CD4-positive, alpha-beta T cell (primary cell): ENCODE data around the gene LDLRAD4. TPM values are rescaled to one million over a fixed set of nuclear protein-coding genes. Genes with fewer than 3 reads are reported as not detected.

Source experiments
- ATAC-seq: fragments of 200-7000 bp; cut with Tn5 transposase; one replicate; pipeline ENCODE4 v1.10.0; 2022; ENCODE audit warnings: mild to moderate bottlenecking; ENCODE audit not compliant: poor library complexity
- CTCF ChIA-PET: fragments of 350-600 bp; sonication (Branson Sonifier 250); formaldehyde crosslinking; loops from one replicate; lab custom pipeline; 2021; ENCODE audit warnings: antibody characterized with exemption, inconsistent platforms; lab: Charles Lee
- POLR2A ChIA-PET: fragments of 350-600 bp; sonication (Branson Sonifier 250); formaldehyde crosslinking; loops from one replicate; lab custom pipeline; 2021; ENCODE audit warnings: antibody characterized with exemption, inconsistent platforms; lab: Charles Lee
- DNase-seq, 14 experiments: peaks; one replicate each; pipeline ENCODE4 v3.0.0-alpha.2; 2013 to 2020; ENCODE audit warnings: mixed read lengths in 2 of 14
- H3K27ac ChIP-seq, 2 donors: one replicate each; pipeline versions ENCODE4 v1.5.1 to v1.7.0; 2013; ENCODE audit warnings: low read length in 2 of 2, low read depth in 1 of 2, mild to moderate bottlenecking in 1 of 2
- H3K27me3 ChIP-seq, 2 experiments: 1 replicate in 1 of 2; 2 replicates in 1 of 2; pipeline versions ENCODE4 v1.6.1 to v1.7.0; 2013; ENCODE audit warnings: low read length in 2 of 2, control low read depth in 1 of 2, mild to moderate bottlenecking in 1 of 2, moderate library complexity in 1 of 2; ENCODE audit not compliant: insufficient read depth in 2 of 2, control insufficient read depth in 1 of 2
- H3K36me3 ChIP-seq: one replicate; pipeline ENCODE4 v1.6.1; 2013; ENCODE audit warnings: low read length, control low read depth; ENCODE audit not compliant: insufficient read depth
- H3K4me1 ChIP-seq: one replicate; pipeline ENCODE4 v1.6.1; 2013; ENCODE audit warnings: low read length, control low read depth; ENCODE audit not compliant: insufficient read depth
- H3K4me3 ChIP-seq: one replicate; pipeline ENCODE4 v1.5.1; 2013; ENCODE audit warnings: mild to moderate bottlenecking, low read length, moderate library complexity
- H3K9me3 ChIP-seq, 2 experiments: 1 replicate in 1 of 2; 2 replicates in 1 of 2; pipeline versions ENCODE4 v1.6.1 to v1.7.0; 2013; ENCODE audit warnings: low read length in 2 of 2, mild to moderate bottlenecking in 2 of 2, control low read depth in 1 of 2, moderate library complexity in 1 of 2; ENCODE audit not compliant: control insufficient read depth in 1 of 2, insufficient read depth in 1 of 2
- H3K27ac Mint-ChIP-seq: one replicate; pipeline ENCODE4 v1.8.0; 2020; ENCODE audit warnings: mixed read lengths
- H3K27me3 Mint-ChIP-seq: one replicate; pipeline ENCODE4 v1.8.0; 2021; ENCODE audit warnings: mixed read lengths
- H3K36me3 Mint-ChIP-seq: one replicate; pipeline ENCODE4 v1.8.0; 2021; ENCODE audit warnings: low read depth, mixed read lengths
- H3K4me1 Mint-ChIP-seq: one replicate; pipeline ENCODE4 v1.8.0; 2021; ENCODE audit warnings: low read depth, mixed read lengths
- H3K4me3 Mint-ChIP-seq: one replicate; pipeline ENCODE4 v1.8.0; 2020; ENCODE audit warnings: mild to moderate bottlenecking, mixed read lengths
- H3K9me3 Mint-ChIP-seq: one replicate; pipeline ENCODE4 v1.8.0; 2020; ENCODE audit warnings: mixed read lengths
- CTCF ChIP-seq: fragments of 200-600 bp; IDR thresholded peaks from one replicate; pipeline ENCODE4 v1.8.0; 2022; ENCODE audit warnings: antibody characterized with exemption, mild to moderate bottlenecking
- intact Hi-C, 2 experiments: fragments of 100-400 bp; cut with DNase I in 1 of 2; cut with micrococcal nuclease in 1 of 2; formaldehyde crosslinking; loops; one replicate each; pipeline versions ENCODE4 v1.15.1 to v1.9.0; 2023 to 2025; cut with DNase I, micrococcal nuclease
- total RNA-seq, 174 experiments: library from RNA in 2 of 174; stranded (reverse) in 2 of 174; gene quantifications; one replicate each; pipeline ENCODE4 v1.2.3 and lab custom pipeline; 2021 to 2026

Gene LDLRAD4
- total RNA-seq, 2 experiments from 2014 or later: 51.9 to 52.7 TPM

- ChIA-PET POLR2A (no interaction called here), CTCF (no interaction called here)
- no peaks in the 10 kb centered on the region for H3K36me3 ChIP-seq
- no peaks in the 10 kb centered on the region for H3K36me3 Mint-ChIP-seq
- TF ChIP-seq CTCF: no peak
- H3K4me1 Mint-ChIP-seq: no peaks in the 10 kb centered on the region
- no peak overlapping the region for H3K27ac ChIP-seq
- H3K9me3 ChIP-seq: no peaks in the 10 kb centered on the region
- H3K9me3 Mint-ChIP-seq: no peaks in the 10 kb centered on the region
- no peaks in the 10 kb centered on the region for H3K27me3 Mint-ChIP-seq
- H3K4me1 ChIP-seq: no peaks in the 10 kb centered on the region
- DNase-seq (no peak), ATAC-seq (no peak)
- intact Hi-C loops: no loop called here
- no peaks in the 10 kb centered on the region for H3K27me3 ChIP-seq
- no peak overlapping the region for H3K4me3 Mint-ChIP-seq
- no peak overlapping the region for H3K4me3 ChIP-seq
- no peak overlapping the region for H3K27ac Mint-ChIP-seq
Measured at GRCh38 chr18:13184396-13184795, 34.2 kb upstream of the LDLRAD4 start.

DNA sequence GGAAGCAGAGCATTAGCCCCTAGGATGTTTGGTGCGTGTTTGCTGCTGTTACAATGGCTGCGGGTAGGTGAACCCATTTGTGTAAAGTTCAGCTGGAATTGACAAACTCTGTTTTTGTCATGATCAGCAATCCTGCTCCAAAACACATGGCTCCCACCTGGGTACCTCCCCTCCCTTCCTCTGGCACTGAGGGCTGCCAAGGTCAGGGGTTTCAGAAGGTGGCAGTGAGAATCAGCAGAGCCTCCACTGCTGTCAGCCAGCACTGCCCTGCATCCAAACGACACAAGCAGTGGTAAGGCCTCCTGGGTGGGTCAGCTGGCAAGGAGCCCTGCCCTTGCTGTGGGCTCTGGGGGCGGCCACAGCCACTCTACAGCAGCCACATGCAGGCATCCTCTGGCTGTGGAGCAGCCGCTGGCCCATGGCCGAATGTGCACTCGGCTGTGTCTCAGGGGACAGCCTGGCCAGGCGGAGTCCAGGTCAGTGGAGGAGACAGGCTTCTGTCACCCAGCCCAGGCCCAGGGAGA, 32.8 kb upstream of the LDLRAD4 start:
- no peak for TF ChIP-seq CTCF
- intact Hi-C loops: no loop called here
- no peaks in the 10 kb centered on the region for H3K4me1 ChIP-seq
- ChIA-PET POLR2A (no interaction called here), CTCF (no interaction called here)
- no peak overlapping the region for H3K27ac Mint-ChIP-seq
- no peaks in the 10 kb centered on the region for H3K36me3 Mint-ChIP-seq
- H3K9me3 Mint-ChIP-seq: no peaks in the 10 kb centered on the region
- ATAC-seq (no peak), DNase-seq (no peak)
- H3K27ac ChIP-seq: no peak overlapping the region
- H3K4me3 Mint-ChIP-seq: no peak overlapping the region
- H3K27me3 Mint-ChIP-seq: no peaks in the 10 kb centered on the region
- no peak overlapping the region for H3K4me3 ChIP-seq
- no peaks in the 10 kb centered on the region for H3K9me3 ChIP-seq
- no peaks in the 10 kb centered on the region for H3K27me3 ChIP-seq
- no peaks in the 10 kb centered on the region for H3K4me1 Mint-ChIP-seq
- H3K36me3 ChIP-seq: no peaks in the 10 kb centered on the region

- H3K9me3 ChIP-seq: no peaks in the 10 kb centered on the region
- Mint-ChIP-seq H3K9me3 (no peaks in the 10 kb centered on the region), H3K27me3 (no peaks in the 10 kb centered on the region), H3K4me1 (no peaks in the 10 kb centered on the region), H3K4me3 (no peak overlapping the region), H3K36me3 (no peaks in the 10 kb centered on the region), H3K27ac (no peak overlapping the region)
- ATAC-seq (no peak), DNase-seq (no peak)
- H3K27me3 ChIP-seq: no peaks in the 10 kb centered on the region
- intact Hi-C loops: no loop called here
- no peaks in the 10 kb centered on the region for H3K36me3 ChIP-seq
- POLR2A ChIA-PET: no interaction called here
- no peaks in the 10 kb centered on the region for H3K4me1 ChIP-seq
- no peak overlapping the region for H3K4me3 ChIP-seq
- TF ChIP-seq CTCF: no peak
- CTCF ChIA-PET: no interaction called here
- H3K27ac ChIP-seq: no peak overlapping the region
Measured at GRCh38 chr18:13186687-13187086, 31.9 kb upstream of the LDLRAD4 start.
